Right ventricle myocardium inferior (tissue), 1 donor: ENCODE results near the gene ZBTB42. TPM values are rescaled to one million over a fixed set of nuclear protein-coding genes. Genes with fewer than 3 reads are reported as not detected.

Experiments used
- ATAC-seq: fragments of 200-7000 bp; cut with Tn5 transposase; one replicate; pipeline ENCODE4 v1.9.1; 2020; ENCODE audit warnings: mild to moderate bottlenecking, moderate library complexity
- DNase-seq: peaks from one replicate; pipeline ENCODE4 v3.0.0; 2021; ENCODE audit errors: missing footprints
- intact Hi-C: fragments of 100-400 bp; cut with DNase I; formaldehyde crosslinking; loops from one replicate; pipeline ENCODE4 v1.11.0; 2022
- total RNA-seq: library from RNA; stranded (reverse); fragmentation: NEBNext Ultra II Directional; extraction: Animal tissue kit (Norgen Biotek cat#: 25700); gene quantifications from one replicate; pipeline ENCODE4 v1.2.1, GENCODE V29; 2021
- donor health status: DM: no; HTN: yes; CAD: no; lungs with severe emphysema.

ZBTB42 gene
- total RNA-seq, 1 donor from 2014 or later: 5.6 TPM

- ATAC-seq (no peak), DNase-seq (no peak)
- intact Hi-C loops: loop anchor here (5.0 kb wide), 1 partner anchor 280 kb away; no protein-coding TSS in a partner anchor
Observed at GRCh38 chr14:104767634-104767918, 33.3 kb upstream of the ZBTB42 start.

- intact Hi-C loops: loop anchor here (1.0 to 5.0 kb wide), 2 partner anchors 58 to 279 kb away; no protein-coding TSS in a partner anchor
- peak; percentile 91 for ATAC-seq
Observed at GRCh38 chr14:104768437-104769323, 32.2 kb upstream of the ZBTB42 start.

GRCh38 chr14:104769324-104770071 lies 31.4 kb upstream of the ZBTB42 start:
- intact Hi-C loops: loop anchor here (5.0 kb wide), 1 partner anchor 278 kb away; no protein-coding TSS in a partner anchor
- DNase-seq (no peak), ATAC-seq (no peak)

More at GRCh38 chr14:104768437-104769323, 32.2 kb upstream of the ZBTB42 start:
- DNase-seq: peak; percentile 95

GRCh38 chr14:104770072-104770579 lies 30.8 kb upstream of the ZBTB42 start:
- DNase-seq (no peak), ATAC-seq (no peak)
- intact Hi-C loops: no loop called here

- DNase-seq: no peak
- intact Hi-C loops: no loop called here
Observed at GRCh38 chr14:104770851-104771272, 30.0 kb upstream of the ZBTB42 start.

GRCh38 chr14:104771374-104771773 lies 29.5 kb upstream of the ZBTB42 start:
- no peak for ATAC-seq
- intact Hi-C loops: no loop called here
- no peak for DNase-seq

More at GRCh38 chr14:104770851-104771272, 30.0 kb upstream of the ZBTB42 start:
- no peak for ATAC-seq

GRCh38 chr14:104771918-104772706 lies 28.8 kb upstream of the ZBTB42 start:
- no peak for DNase-seq
- intact Hi-C loops: no loop called here
- no peak for ATAC-seq

- no peak for ATAC-seq
- DNase-seq: no peak
- intact Hi-C loops: no loop called here
Observed at GRCh38 chr14:104772707-104773504, 28.0 kb upstream of the ZBTB42 start.

- intact Hi-C loops: no loop called here
- ATAC-seq (no peak), DNase-seq (no peak)
Observed at GRCh38 chr14:104773505-104774452, 27.1 kb upstream of the ZBTB42 start.

- no peak for ATAC-seq
- intact Hi-C loops: no loop called here
Observed at GRCh38 chr14:104774453-104775072, 26.3 kb upstream of the ZBTB42 start.

GRCh38 chr14:104775073-104775489 lies 25.8 kb upstream of the ZBTB42 start:
- ATAC-seq (no peak), DNase-seq (no peak)
- intact Hi-C loops: no loop called here

More at GRCh38 chr14:104774453-104775072, 26.3 kb upstream of the ZBTB42 start:
- DNase-seq: no peak

- ATAC-seq (no peak), DNase-seq (no peak)
- intact Hi-C loops: no loop called here
Observed at GRCh38 chr14:104776481-104776880, 24.4 kb upstream of the ZBTB42 start.

GRCh38 chr14:104776961-104777807 lies 23.7 kb upstream of the ZBTB42 start:
- DNase-seq (no peak), ATAC-seq (no peak)
- intact Hi-C loops: no loop called here

GRCh38 chr14:104777808-104778249 lies 23.1 kb upstream of the ZBTB42 start:
- ATAC-seq (no peak), DNase-seq (no peak)
- intact Hi-C loops: no loop called here

- no peak for DNase-seq
- intact Hi-C loops: no loop called here
Observed at GRCh38 chr14:104778694-104779331, 22.1 kb upstream of the ZBTB42 start.

More at GRCh38 chr14:104778694-104779331, 22.1 kb upstream of the ZBTB42 start:
- ATAC-seq: no peak
